Measurements from ENCODE around the gene KCP. TPM values are rescaled to one million over a fixed set of nuclear protein-coding genes. Genes with fewer than 3 reads are reported as not detected.
A peak's percentile ranks its signal among the peaks of the same experiment; 100 is the strongest.

KCP gene
- total and polyA plus RNA-seq, 2 donors (not counting 1 experiment from before 2014, with no cell fraction given) = 2.3 to 3.8 TPM

GRCh38 chr7:128841921-128842673 lies 68.4 kb downstream of the KCP start:
- Histone ChIP-seq H3K4me3 (ENCODE audit: control extremely low read depth in 1 of 5, extremely low read depth in 1 of 5, insufficient read depth in 1 of 5, low read depth in 2 of 5, low read length in 4 of 5) (no peak overlapping the region), H3K4me1 (ENCODE audit: control insufficient read depth in 2 of 2, insufficient read depth in 2 of 2, low read length in 2 of 2) (peaks cover 0 to 11% of the 10 kb centered on the region in 2 donors), H3K27ac (ENCODE audit: low read length in 2 of 2) (no peak overlapping the region), H3K79me2 (ENCODE audit: control insufficient read depth, insufficient read depth, low read length) (no peaks in the 10 kb centered on the region), H2AFZ (ENCODE audit: insufficient read depth, low read depth, low read length, poor library complexity, severe bottlenecking) (no peak overlapping the region), H3K9ac (ENCODE audit: low read length) (no peak overlapping the region), H4K20me1 (ENCODE audit: control insufficient read depth, insufficient read depth, low read length, poor library complexity, severe bottlenecking) (no peaks in the 10 kb centered on the region), H3K4me2 (replicated peaks; ENCODE audit: low read depth, low read length, poor library complexity, severe bottlenecking) (no peak overlapping the region), H3K9me3 (ENCODE audit: control extremely low read depth in 1 of 3, control insufficient read depth in 2 of 3, insufficient read depth in 1 of 3, low read length in 2 of 3) (no peaks in the 10 kb centered on the region), H3K36me3 (replicated peaks in 1 of 2; ENCODE audit: control extremely low read depth in 1 of 2, control insufficient read depth in 1 of 2, extremely low read depth in 1 of 2, insufficient read depth in 2 of 2, low read length in 1 of 2) (no peaks in the 10 kb centered on the region), H3K27me3 (replicated peaks in 1 of 4; ENCODE audit: control extremely low read depth in 1 of 4, control insufficient read depth in 3 of 4, insufficient read depth in 4 of 4, low read length in 3 of 4) (no peaks in the 10 kb centered on the region)
- Mint-ChIP-seq H3K27ac (no peak overlapping the region), H3K9me3 (ENCODE audit: insufficient read depth) (no peaks in the 10 kb centered on the region), H3K4me1 (peaks cover 4% of the 10 kb centered on the region), H3K27me3 (no peaks in the 10 kb centered on the region), H3K4me3 (no peak overlapping the region)
- WGBS (ENCODE audit: insufficient coverage) = 48% methylated on average over 35 of the region's 35 CpGs
- peak; percentile 61 for ATAC-seq (ENCODE audit: low read depth)
- intact Hi-C loops (cut with micrococcal nuclease) = loop anchor here (1.0 to 2.0 kb wide), 2 partner anchors 41 to 249 kb away; no protein-coding TSS in a partner anchor
- DNase-seq = peak; percentile 74
- ChIA-PET CTCF (interaction anchor here (0.9 to 2.9 kb wide), 8 partner anchors 21 to 248 kb away, joined by 3 to 21 read pairs (median 4); partner anchors contain the start of genes ATP6V1F and CCDC136), POLR2A (no interaction called here)
- TF ChIP-seq CTCF (IDR thresholded peaks at IDR 0.05) (peak; percentile 81), EZH2 (IDR thresholded peaks at IDR 0.05; ENCODE audit: borderline replicate concordance, insufficient read depth, low read depth, low read length, poor library complexity, severe bottlenecking) (no peak)

- Mint-ChIP-seq H3K4me3 (no peak overlapping the region), H3K27me3 (no peaks in the 10 kb centered on the region), H3K27ac (no peak overlapping the region), H3K4me1 (peaks cover 4% of the 10 kb centered on the region), H3K9me3 (ENCODE audit: insufficient read depth) (no peaks in the 10 kb centered on the region)
- no peak overlapping the region for H3K9ac ChIP-seq (ENCODE audit: low read length)
- H3K4me1 ChIP-seq (ENCODE audit: control insufficient read depth in 2 of 2, insufficient read depth in 2 of 2, low read length in 2 of 2) = peaks cover 0 to 11% of the 10 kb centered on the region in 2 donors
- no peaks in the 10 kb centered on the region for H3K9me3 ChIP-seq (ENCODE audit: control extremely low read depth in 1 of 3, control insufficient read depth in 2 of 3, insufficient read depth in 1 of 3, low read length in 2 of 3)
- TF ChIP-seq EZH2 (IDR thresholded peaks at IDR 0.05; ENCODE audit: borderline replicate concordance, insufficient read depth, low read depth, low read length, poor library complexity, severe bottlenecking) (no peak), CTCF (IDR thresholded peaks at IDR 0.05) (no peak)
- ChIA-PET POLR2A (no interaction called here), CTCF (interaction anchor here (2.0 to 2.9 kb wide), 3 partner anchors 22 to 249 kb away, joined by 7 to 21 read pairs (median 17); partner anchors contain the start of gene ATP6V1F)
- no peaks in the 10 kb centered on the region for H3K36me3 ChIP-seq (replicated peaks in 1 of 2; ENCODE audit: control extremely low read depth in 1 of 2, control insufficient read depth in 1 of 2, extremely low read depth in 1 of 2, insufficient read depth in 2 of 2, low read length in 1 of 2)
- no peak overlapping the region for H2AFZ ChIP-seq (ENCODE audit: insufficient read depth, low read depth, low read length, poor library complexity, severe bottlenecking)
- 87% methylated on average over 17 of the region's 17 CpGs for WGBS (ENCODE audit: insufficient coverage)
- intact Hi-C loops (cut with micrococcal nuclease) = no loop called here
- no peaks in the 10 kb centered on the region for H3K79me2 ChIP-seq (ENCODE audit: control insufficient read depth, insufficient read depth, low read length)
- no peak overlapping the region for H3K4me2 ChIP-seq (replicated peaks; ENCODE audit: low read depth, low read length, poor library complexity, severe bottlenecking)
- ATAC-seq (ENCODE audit: low read depth) (peak; percentile 41), DNase-seq (peak; percentile 55)
- H3K27me3 ChIP-seq (replicated peaks in 1 of 4; ENCODE audit: control extremely low read depth in 1 of 4, control insufficient read depth in 3 of 4, insufficient read depth in 4 of 4, low read length in 3 of 4) = no peaks in the 10 kb centered on the region
- H4K20me1 ChIP-seq (ENCODE audit: control insufficient read depth, insufficient read depth, low read length, poor library complexity, severe bottlenecking) = no peaks in the 10 kb centered on the region
- H3K4me3 ChIP-seq (ENCODE audit: control extremely low read depth in 1 of 5, extremely low read depth in 1 of 5, insufficient read depth in 1 of 5, low read depth in 2 of 5, low read length in 4 of 5) = no peak overlapping the region
- H3K27ac ChIP-seq (ENCODE audit: low read length in 2 of 2) = no peak overlapping the region
Observed at GRCh38 chr7:128841171-128841690, 69.3 kb downstream of the KCP start.
